ENCODE measurements around the gene SAMD3.

SAMD3 gene

GRCh38 chr6:130259140-130259539 is 36.4 kb upstream of the SAMD3 start:
- TF ChIP-seq REST (IDR thresholded peaks at IDR 0.05; ENCODE audit: insufficient read depth in 1 of 2, low read depth in 2 of 2, low read length in 2 of 2) (no peak), TAF1 (IDR thresholded peaks at IDR 0.05; ENCODE audit: borderline replicate concordance, insufficient read depth, low read length) (no peak), FOXP2 (optimal IDR thresholded peaks at IDR 0.05; ENCODE audit: borderline replicate concordance, extremely low read depth, extremely low read length, insufficient read depth) (no peak), SIN3A (IDR thresholded peaks at IDR 0.05; ENCODE audit: borderline replicate concordance, insufficient read depth, low read length) (no peak), POLR2AphosphoS5 (IDR thresholded peaks at IDR 0.05; ENCODE audit: low read depth, low read length) (no peak)

GRCh38 chr6:130252527-130253237 is 29.9 kb upstream of the SAMD3 start:
- no peak for TF ChIP-seq REST (IDR thresholded peaks at IDR 0.05; ENCODE audit: insufficient read depth in 1 of 2, low read depth in 2 of 2, low read length in 2 of 2)
- no peak for TF ChIP-seq SIN3A (IDR thresholded peaks at IDR 0.05; ENCODE audit: borderline replicate concordance, insufficient read depth, low read length)
- no peak for TF ChIP-seq POLR2AphosphoS5 (IDR thresholded peaks at IDR 0.05; ENCODE audit: low read depth, low read length)
- no peak for TF ChIP-seq TAF1 (IDR thresholded peaks at IDR 0.05; ENCODE audit: borderline replicate concordance, insufficient read depth, low read length)
- TF ChIP-seq FOXP2 (optimal IDR thresholded peaks at IDR 0.05; ENCODE audit: borderline replicate concordance, extremely low read depth, extremely low read length, insufficient read depth), result no peak

GRCh38 chr6:130245267-130245666 is 22.5 kb upstream of the SAMD3 start:
- TF ChIP-seq SIN3A (IDR thresholded peaks at IDR 0.05; ENCODE audit: borderline replicate concordance, insufficient read depth, low read length) (no peak), FOXP2 (optimal IDR thresholded peaks at IDR 0.05; ENCODE audit: borderline replicate concordance, extremely low read depth, extremely low read length, insufficient read depth) (no peak), REST (IDR thresholded peaks at IDR 0.05; ENCODE audit: insufficient read depth in 1 of 2, low read depth in 2 of 2, low read length in 2 of 2) (no peak), POLR2AphosphoS5 (IDR thresholded peaks at IDR 0.05; ENCODE audit: low read depth, low read length) (no peak), TAF1 (IDR thresholded peaks at IDR 0.05; ENCODE audit: borderline replicate concordance, insufficient read depth, low read length) (no peak)

GRCh38 chr6:130244728-130245127 is 22.0 kb upstream of the SAMD3 start:
- TF ChIP-seq FOXP2 (optimal IDR thresholded peaks at IDR 0.05; ENCODE audit: borderline replicate concordance, extremely low read depth, extremely low read length, insufficient read depth) (no peak), TAF1 (IDR thresholded peaks at IDR 0.05; ENCODE audit: borderline replicate concordance, insufficient read depth, low read length) (no peak), POLR2AphosphoS5 (IDR thresholded peaks at IDR 0.05; ENCODE audit: low read depth, low read length) (no peak), REST (IDR thresholded peaks at IDR 0.05; ENCODE audit: insufficient read depth in 1 of 2, low read depth in 2 of 2, low read length in 2 of 2) (no peak), SIN3A (IDR thresholded peaks at IDR 0.05; ENCODE audit: borderline replicate concordance, insufficient read depth, low read length) (no peak)
